ENCODE results near the gene FNDC3B.

The FNDC3B gene

DNA sequence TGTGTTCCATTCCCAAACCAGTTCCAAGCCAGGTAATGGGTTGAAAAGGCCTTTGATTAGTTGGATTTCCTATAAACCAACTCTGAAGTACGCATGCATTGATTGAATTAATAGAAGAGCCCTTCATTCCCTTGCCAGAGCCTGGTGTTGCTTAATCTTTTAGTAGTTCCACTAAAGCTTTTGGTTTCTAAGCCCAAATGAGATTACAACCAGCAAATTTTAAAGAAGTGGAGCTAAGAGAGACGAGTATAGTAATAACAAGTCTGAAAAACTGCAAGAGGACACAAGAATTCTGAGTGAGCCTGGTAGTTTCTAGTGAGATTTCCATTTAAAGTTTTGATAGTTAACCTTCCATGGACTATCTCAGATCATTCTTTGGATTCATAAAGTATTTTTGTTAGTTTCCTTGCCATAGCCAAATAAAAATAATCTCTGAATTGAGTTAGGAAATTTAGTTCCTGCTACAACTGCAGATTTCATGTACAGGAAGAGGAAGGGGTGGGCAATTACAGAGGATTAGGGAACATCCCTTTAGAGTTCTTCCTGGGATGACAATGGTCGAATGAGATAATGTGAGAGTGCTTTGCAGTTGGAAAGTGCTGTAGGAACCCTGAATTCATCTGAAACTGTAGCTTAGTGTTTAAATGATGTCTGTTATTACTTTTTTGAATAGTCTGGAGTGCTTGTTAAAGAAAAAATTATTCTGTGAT lies 136.8 kb downstream of the FNDC3B start (continued):
- TF ChIP-seq ZBTB11 (tag by site-specific recombination; conservative IDR thresholded peaks at IDR 0.05; ENCODE audit: low read depth) (no peak), ZNF548 (tag by site-specific recombination; IDR thresholded peaks at IDR 0.05) (no peak), PRDM4 (tag by site-specific recombination; IDR thresholded peaks at IDR 0.05) (no peak), ZNF169 (tag by site-specific recombination; IDR thresholded peaks at IDR 0.05) (no peak), ZNF830 (tag by site-specific recombination; IDR thresholded peaks at IDR 0.05; ENCODE audit: low read depth) (no peak), ZNF19 (tag by site-specific recombination; IDR thresholded peaks at IDR 0.05; ENCODE audit: low read depth) (no peak), ZNF76 (tag by site-specific recombination; IDR thresholded peaks at IDR 0.05; ENCODE audit: borderline replicate concordance, low read depth) (no peak)
- TF ChIP-seq, protein P1, sequence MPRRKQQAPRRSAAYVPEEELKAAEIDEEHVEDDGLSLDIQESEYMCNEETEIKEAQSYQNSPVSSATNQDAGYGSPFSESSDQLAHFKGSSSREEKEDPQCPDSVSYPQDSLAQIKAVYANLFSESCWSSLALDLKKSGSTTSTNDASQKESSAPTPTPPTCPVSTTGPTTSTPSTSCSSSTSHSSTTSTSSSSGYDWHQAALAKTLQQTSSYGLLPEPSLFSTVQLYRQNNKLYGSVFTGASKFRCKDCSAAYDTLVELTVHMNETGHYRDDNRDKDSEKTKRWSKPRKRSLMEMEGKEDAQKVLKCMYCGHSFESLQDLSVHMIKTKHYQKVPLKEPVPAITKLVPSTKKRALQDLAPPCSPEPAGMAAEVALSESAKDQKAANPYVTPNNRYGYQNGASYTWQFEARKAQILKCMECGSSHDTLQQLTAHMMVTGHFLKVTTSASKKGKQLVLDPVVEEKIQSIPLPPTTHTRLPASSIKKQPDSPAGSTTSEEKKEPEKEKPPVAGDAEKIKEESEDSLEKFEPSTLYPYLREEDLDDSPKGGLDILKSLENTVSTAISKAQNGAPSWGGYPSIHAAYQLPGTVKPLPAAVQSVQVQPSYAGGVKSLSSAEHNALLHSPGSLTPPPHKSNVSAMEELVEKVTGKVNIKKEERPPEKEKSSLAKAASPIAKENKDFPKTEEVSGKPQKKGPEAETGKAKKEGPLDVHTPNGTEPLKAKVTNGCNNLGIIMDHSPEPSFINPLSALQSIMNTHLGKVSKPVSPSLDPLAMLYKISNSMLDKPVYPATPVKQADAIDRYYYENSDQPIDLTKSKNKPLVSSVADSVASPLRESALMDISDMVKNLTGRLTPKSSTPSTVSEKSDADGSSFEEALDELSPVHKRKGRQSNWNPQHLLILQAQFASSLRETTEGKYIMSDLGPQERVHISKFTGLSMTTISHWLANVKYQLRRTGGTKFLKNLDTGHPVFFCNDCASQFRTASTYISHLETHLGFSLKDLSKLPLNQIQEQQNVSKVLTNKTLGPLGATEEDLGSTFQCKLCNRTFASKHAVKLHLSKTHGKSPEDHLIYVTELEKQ (tag by site-specific recombination; IDR thresholded peaks at IDR 0.05; ENCODE audit: borderline replicate concordance) = no peak

DNA sequence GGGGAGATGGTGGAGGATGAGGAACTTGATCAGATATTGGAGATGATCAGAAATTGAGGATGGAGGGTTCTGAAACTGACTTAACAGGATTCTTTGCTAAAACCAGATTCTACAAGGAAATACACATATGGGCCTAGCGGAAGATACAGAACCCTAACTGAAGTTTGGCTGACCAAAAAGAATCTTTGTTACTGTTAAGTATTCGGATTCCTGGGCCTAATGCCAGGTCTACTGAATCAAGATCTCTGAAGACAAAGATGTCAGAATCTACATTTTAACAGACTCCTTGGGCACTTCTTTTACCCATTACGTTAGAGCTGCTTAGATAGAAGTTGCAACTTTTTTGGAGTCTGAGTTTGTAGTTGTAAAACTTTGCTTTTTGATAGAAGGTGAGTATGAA lies 137.7 kb downstream of the FNDC3B start:
- ChIA-PET POLR2A (no interaction called here), CTCF (no interaction called here)
- no peak overlapping the region for H3K27ac ChIP-seq (ENCODE audit: extremely low read depth, low read depth, low read length)
- H3K36me3 ChIP-seq (ENCODE audit: control insufficient read depth in 2 of 2, insufficient read depth in 1 of 2, low read length in 2 of 2) = no peaks in the 10 kb centered on the region
- no peak overlapping the region for H3K4me3 ChIP-seq (ENCODE audit: low read depth, low read length)
- no peaks in the 10 kb centered on the region for H3K9me3 ChIP-seq (ENCODE audit: control insufficient read depth, insufficient read depth, low read depth, low read length)
- peaks cover 4% of the 10 kb centered on the region; the same call in 1 of the 2 replicates for H3K4me1 ChIP-seq (ENCODE audit: control insufficient read depth, insufficient read depth, low read length)
- TF ChIP-seq SP2 (tag by site-specific recombination; IDR thresholded peaks at IDR 0.05) (no peak), ZNF677 (tag by site-specific recombination; IDR thresholded peaks at IDR 0.05) (no peak), PRDM4 (tag by site-specific recombination; IDR thresholded peaks at IDR 0.05) (no peak), GLI4 (tag by site-specific recombination; IDR thresholded peaks at IDR 0.05) (no peak), PATZ1 (tag by site-specific recombination; IDR thresholded peaks at IDR 0.05) (no peak), ZNF544 (tag by site-specific recombination; IDR thresholded peaks at IDR 0.05) (no peak), TCF7L2 (IDR thresholded peaks at IDR 0.05; ENCODE audit: borderline replicate concordance, low read depth, low read length) (no peak)
- TF ChIP-seq, protein P2, sequence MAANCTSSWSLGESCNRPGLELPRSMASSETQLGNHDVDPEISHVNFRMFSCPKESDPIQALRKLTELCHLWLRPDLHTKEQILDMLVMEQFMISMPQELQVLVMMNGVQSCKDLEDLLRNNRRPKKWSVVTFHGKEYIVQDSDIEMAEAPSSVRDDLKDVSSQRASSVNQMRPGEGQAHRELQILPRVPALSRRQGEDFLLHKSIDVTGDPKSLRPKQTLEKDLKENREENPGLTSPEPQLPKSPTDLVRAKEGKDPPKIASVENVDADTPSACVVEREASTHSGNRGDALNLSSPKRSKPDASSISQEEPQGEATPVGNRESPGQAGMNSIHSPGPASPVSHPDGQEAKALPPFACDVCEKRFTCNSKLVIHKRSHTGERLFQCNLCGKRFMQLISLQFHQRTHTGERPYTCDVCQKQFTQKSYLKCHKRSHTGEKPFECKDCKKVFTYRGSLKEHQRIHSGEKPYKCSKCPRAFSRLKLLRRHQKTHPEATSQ (tag by site-specific recombination; IDR thresholded peaks at IDR 0.05) = no peak
- TF ChIP-seq, protein P3, sequence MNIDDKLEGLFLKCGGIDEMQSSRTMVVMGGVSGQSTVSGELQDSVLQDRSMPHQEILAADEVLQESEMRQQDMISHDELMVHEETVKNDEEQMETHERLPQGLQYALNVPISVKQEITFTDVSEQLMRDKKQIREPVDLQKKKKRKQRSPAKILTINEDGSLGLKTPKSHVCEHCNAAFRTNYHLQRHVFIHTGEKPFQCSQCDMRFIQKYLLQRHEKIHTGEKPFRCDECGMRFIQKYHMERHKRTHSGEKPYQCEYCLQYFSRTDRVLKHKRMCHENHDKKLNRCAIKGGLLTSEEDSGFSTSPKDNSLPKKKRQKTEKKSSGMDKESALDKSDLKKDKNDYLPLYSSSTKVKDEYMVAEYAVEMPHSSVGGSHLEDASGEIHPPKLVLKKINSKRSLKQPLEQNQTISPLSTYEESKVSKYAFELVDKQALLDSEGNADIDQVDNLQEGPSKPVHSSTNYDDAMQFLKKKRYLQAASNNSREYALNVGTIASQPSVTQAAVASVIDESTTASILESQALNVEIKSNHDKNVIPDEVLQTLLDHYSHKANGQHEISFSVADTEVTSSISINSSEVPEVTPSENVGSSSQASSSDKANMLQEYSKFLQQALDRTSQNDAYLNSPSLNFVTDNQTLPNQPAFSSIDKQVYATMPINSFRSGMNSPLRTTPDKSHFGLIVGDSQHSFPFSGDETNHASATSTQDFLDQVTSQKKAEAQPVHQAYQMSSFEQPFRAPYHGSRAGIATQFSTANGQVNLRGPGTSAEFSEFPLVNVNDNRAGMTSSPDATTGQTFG (tag by site-specific recombination; IDR thresholded peaks at IDR 0.05; ENCODE audit: borderline replicate concordance) = no peak
